GM20000 (cell line): ENCODE measurements around the gene SYNDIG1.

Experiments
- DNase-seq: peaks from one replicate; pipeline ENCODE4 v3.0.0; 2012; ENCODE audit warnings: low spot score
- CTCF ChIP-seq: IDR thresholded peaks from 2 replicates; pipeline ENCODE4 v1.5.1; 2012; ENCODE audit warnings: mild to moderate bottlenecking, control low read depth; ENCODE audit errors: extremely low read depth, missing control alignments

The SYNDIG1 gene

GRCh38 chr20:24657196-24657595, 187.8 kb downstream of the SYNDIG1 start:
- DNase-seq: no peak
- TF ChIP-seq CTCF: no peak

DNA sequence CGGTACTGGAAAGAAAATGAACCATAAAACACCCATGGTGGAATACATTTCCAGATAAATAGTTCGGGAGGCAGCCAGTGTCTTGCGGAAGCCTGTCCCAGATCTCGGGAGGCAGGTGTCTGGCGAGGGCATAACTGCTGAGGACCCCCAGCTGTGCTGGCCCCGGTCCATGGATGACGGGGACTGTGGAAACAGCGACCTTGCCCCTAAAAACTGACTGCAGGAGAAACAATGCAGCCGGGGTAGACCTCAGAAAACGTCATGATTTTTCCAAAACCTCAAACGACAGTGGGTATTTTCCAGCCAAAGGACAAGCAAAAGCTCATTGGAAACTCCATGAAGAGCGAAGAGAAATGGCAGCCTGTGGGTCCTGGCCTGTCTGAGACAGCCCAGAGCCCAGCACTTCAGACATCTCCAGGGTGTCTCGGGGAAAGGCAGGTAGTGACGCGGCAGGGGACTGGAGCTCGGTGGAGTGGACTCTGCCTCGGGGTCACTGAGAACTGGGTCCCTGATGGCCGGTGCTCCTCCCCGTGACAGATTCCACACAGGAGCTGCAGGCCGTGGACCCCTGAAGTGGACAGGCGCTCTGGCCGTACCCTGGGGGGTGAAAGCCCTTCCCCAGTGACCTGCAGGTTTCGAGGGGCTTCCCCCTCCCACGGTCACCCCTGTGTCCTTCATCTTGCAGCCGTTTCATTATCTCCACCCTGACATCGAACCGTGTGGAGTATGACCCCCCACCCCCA, 188.6 kb downstream of the SYNDIG1 start:
- TF ChIP-seq CTCF: no peak
- no peak for DNase-seq

GRCh38 chr20:24658920-24659660, 189.7 kb downstream of the SYNDIG1 start:
- no peak for DNase-seq

DNA sequence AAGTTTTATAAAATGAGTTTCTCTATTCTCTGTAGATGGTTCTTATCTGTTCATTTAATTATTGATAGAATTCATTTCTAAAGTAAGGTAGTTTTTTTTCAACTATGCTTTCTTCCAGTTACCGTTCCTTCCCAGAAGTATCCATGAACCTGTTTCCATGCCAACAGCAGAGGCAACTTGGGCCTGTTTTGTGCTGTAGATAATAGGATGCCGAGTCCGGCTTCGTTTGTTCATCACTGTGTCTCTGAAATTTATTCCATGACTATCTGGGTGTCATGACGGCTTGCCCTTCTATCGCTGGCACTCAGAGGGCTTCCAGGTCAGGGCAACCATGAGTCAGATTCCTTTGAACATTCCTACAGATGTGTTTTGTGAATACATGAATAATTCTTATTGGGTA, 190.4 kb downstream of the SYNDIG1 start:
- DNase-seq: no peak

More at GRCh38 chr20:24658920-24659660, 189.7 kb downstream of the SYNDIG1 start:
- no peak for TF ChIP-seq CTCF

GRCh38 chr20:24660651-24661050, 191.2 kb downstream of the SYNDIG1 start:
- no peak for TF ChIP-seq CTCF
- DNase-seq: no peak

More for the DNA sequence above, 190.4 kb downstream of the SYNDIG1 start:
- TF ChIP-seq CTCF: no peak

- no peak for TF ChIP-seq CTCF
- no peak for DNase-seq
Observed at GRCh38 chr20:24661255-24661654, 191.8 kb downstream of the SYNDIG1 start.

DNA sequence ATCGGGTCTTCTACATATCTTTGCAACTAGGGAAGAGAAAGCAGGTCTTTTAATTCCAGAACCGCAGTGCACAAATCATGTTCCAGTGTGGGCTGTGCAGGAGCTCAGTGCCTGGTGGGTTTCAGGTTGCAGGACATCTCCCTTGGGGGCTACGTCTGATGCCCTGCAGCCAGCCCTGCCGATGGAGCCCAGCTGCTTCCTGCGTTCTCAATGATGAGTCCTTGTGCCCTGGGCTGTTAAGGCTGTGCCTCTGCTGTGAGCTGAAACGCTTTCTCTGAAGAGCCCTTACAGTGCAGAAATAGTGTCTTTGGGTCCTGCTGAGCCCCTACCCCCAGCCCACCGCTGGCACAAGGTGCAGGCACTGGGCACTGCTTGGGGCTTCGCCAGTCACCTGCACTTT, 192.9 kb downstream of the SYNDIG1 start:
- DNase-seq: no peak
- TF ChIP-seq CTCF: no peak
